Fibroblast of mammary gland (primary cell): ENCODE data around the gene ALKBH5.
"Not testable (repeated sequence)": the region's sequence is repeated elsewhere in the genome, so short reads cannot be mapped to it uniquely, and the experiment has no call there.

ENCODE experiments used
- DNase-seq: peaks from one replicate; pipeline ENCODE4 v3.0.0-alpha.2; 2010; ENCODE audit warnings: low read depth
- H3K4me3 ChIP-seq: 2 replicates; pipeline ENCODE4 v1.5.1; 2011; ENCODE audit warnings: low read depth, mild to moderate bottlenecking, low read length, moderate library complexity; ENCODE audit not compliant: control insufficient read depth
- CTCF ChIP-seq: conservative IDR thresholded peaks from 2 replicates; pipeline ENCODE4 v1.5.1; 2011; ENCODE audit warnings: low read depth, low read length, inconsistent platforms; ENCODE audit not compliant: control insufficient read depth, insufficient read depth

ALKBH5 gene

GRCh38 chr17:18206962-18207361 lies 23.3 kb downstream of the ALKBH5 start:
- DNase-seq = no peak
- no peak for TF ChIP-seq CTCF
- no peak overlapping the region for H3K4me3 ChIP-seq

- no peak for TF ChIP-seq CTCF
- no peak overlapping the region for H3K4me3 ChIP-seq
- DNase-seq = no peak
Measured at GRCh38 chr17:18208092-18208491, 24.5 kb downstream of the ALKBH5 start.

- H3K4me3 ChIP-seq = no peak overlapping the region
- no peak for TF ChIP-seq CTCF
Measured at GRCh38 chr17:18213666-18214270, 30.1 kb downstream of the ALKBH5 start.

GRCh38 chr17:18216906-18217305 lies 33.3 kb downstream of the ALKBH5 start:
- DNase-seq, H3K4me3 ChIP-seq: not testable (repeated sequence)

More at GRCh38 chr17:18213666-18214270, 30.1 kb downstream of the ALKBH5 start:
- no peak for DNase-seq

- TF ChIP-seq CTCF = peak; percentile 97
- no peak overlapping the region for H3K4me3 ChIP-seq
- peak; percentile 62 for DNase-seq
Measured at GRCh38 chr17:18217412-18218015, 33.9 kb downstream of the ALKBH5 start.

GRCh38 chr17:18218756-18219415 lies 35.3 kb downstream of the ALKBH5 start:
- H3K4me3 ChIP-seq = no peak overlapping the region
- no peak for TF ChIP-seq CTCF
- peak; percentile 70 for DNase-seq

- peak; percentile 12 for DNase-seq
- H3K4me3 ChIP-seq = no peak overlapping the region
- TF ChIP-seq CTCF = no peak
Measured at GRCh38 chr17:18224053-18224386, 40.4 kb downstream of the ALKBH5 start.
